ENCODE results near the gene HSD3B2.

DNA sequence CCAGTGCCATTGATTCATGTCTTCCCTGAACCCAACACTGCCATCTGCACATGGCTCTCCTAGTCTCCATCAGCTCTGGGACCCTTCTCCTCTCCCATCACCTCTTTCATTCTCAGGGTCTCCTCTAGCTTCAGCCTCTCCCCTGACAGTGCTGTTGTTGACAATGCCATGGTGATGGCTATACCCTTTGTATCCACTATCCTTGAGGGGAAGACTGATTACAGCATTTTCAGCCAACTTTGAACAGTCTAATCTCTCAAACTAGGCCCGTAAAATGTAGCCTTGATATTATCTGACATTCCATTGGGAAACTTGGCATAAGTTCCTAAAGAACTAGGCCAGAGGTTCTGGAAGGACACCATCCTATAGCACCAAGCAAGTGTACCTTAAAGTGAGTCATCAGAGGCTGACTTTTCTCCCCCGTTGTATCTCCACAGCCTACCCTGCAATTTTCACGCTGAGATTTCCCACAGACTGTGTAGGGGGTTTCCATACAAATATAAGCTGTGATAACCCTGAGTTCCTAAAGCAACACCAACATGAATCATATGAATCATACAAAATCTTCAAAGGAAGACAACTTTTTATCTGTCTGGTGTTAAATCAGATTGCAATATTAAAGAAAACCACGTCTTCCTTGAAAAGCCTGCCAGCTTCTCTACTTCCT lies 40.6 kb upstream of the HSD3B2 start:
- TF ChIP-seq, protein P1, sequence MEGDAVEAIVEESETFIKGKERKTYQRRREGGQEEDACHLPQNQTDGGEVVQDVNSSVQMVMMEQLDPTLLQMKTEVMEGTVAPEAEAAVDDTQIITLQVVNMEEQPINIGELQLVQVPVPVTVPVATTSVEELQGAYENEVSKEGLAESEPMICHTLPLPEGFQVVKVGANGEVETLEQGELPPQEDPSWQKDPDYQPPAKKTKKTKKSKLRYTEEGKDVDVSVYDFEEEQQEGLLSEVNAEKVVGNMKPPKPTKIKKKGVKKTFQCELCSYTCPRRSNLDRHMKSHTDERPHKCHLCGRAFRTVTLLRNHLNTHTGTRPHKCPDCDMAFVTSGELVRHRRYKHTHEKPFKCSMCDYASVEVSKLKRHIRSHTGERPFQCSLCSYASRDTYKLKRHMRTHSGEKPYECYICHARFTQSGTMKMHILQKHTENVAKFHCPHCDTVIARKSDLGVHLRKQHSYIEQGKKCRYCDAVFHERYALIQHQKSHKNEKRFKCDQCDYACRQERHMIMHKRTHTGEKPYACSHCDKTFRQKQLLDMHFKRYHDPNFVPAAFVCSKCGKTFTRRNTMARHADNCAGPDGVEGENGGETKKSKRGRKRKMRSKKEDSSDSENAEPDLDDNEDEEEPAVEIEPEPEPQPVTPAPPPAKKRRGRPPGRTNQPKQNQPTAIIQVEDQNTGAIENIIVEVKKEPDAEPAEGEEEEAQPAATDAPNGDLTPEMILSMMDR (IDR thresholded peaks at IDR 0.05; ENCODE audit: low read depth, low read length): no peak
- TF ChIP-seq, protein P2, sequence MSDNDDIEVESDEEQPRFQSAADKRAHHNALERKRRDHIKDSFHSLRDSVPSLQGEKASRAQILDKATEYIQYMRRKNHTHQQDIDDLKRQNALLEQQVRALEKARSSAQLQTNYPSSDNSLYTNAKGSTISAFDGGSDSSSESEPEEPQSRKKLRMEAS (IDR thresholded peaks at IDR 0.05; ENCODE audit: low read depth, low read length): no peak
- TF ChIP-seq POLR2A (IDR thresholded peaks at IDR 0.05; ENCODE audit: extremely low read depth, insufficient read length) (no peak), MYC (IDR thresholded peaks at IDR 0.05; ENCODE audit: low read depth, low read length) (no peak)

All from NB4 (cell line).